Left renal pelvis (tissue), 4 donors: ENCODE results near the gene MGRN1. TPM values are rescaled to one million over a fixed set of nuclear protein-coding genes. Genes with fewer than 3 reads are reported as not detected.

Experiments used
- DNase-seq, 4 donors: peaks; one replicate each; pipeline ENCODE4 v3.0.0-alpha.2; 2013; ENCODE audit warnings: low read depth in 4 of 4, low spot score in 3 of 4
- polyA plus RNA-seq, 4 donors: library from polyadenylated mRNA; unstranded; fragments of 120-200 nt; gene quantifications; one replicate each; pipeline ENCODE4 v1.2.1, GENCODE V29; 2013; ENCODE audit not compliant: insufficient read length in 4 of 4

MGRN1 gene
- polyA plus RNA-seq, result 10 to 100 TPM; 38.7 to 70.3 (median 53.1) TPM

DNA sequence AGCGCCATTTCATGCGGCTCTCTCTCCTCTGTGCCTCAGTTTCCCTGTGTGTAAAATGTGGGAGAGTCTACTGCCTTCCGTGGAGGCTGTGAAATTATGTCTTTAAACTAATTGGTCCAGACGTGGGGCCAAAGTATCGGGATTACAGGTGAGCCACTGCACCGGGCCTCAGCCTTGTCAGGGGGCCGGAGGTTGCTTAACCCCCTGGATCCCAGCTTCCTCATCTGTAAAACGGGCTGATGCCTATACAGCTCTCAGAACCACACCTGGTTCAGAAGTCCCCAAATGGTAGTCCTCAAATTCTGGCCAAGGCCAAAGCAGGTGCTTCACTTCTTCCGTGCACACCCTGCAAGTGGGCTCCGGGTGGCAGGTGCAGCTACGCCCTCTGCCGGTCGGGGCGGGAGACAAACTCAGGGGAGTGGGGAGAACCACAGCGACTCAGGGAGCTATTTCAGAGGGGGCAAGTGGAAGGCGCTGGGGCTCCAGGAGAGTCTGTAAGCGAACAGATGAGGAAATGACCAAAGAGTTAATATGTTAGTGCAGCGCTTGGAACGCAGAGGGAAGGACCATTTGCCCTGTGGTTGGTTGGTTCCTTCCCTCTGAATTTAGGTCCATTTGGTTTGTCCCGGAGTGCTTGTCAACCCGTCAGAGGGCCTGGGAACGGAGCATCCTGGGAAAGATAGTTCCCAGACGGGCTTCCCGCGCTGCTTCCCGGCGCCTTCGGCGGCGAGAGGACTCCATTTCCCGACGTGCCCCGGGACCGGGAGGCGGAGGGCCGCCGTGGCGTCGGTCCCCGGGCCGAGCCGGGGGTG is at the start of gene MGRN1:
Gene MGRN1, plus strand, starts transcription at position 812 of the 812 bp plus-strand sequence. CDS start 135 bp downstream, outside the sequence.
- DNase-seq, result peak; percentile 93 to 98 (median 97)

DNA sequence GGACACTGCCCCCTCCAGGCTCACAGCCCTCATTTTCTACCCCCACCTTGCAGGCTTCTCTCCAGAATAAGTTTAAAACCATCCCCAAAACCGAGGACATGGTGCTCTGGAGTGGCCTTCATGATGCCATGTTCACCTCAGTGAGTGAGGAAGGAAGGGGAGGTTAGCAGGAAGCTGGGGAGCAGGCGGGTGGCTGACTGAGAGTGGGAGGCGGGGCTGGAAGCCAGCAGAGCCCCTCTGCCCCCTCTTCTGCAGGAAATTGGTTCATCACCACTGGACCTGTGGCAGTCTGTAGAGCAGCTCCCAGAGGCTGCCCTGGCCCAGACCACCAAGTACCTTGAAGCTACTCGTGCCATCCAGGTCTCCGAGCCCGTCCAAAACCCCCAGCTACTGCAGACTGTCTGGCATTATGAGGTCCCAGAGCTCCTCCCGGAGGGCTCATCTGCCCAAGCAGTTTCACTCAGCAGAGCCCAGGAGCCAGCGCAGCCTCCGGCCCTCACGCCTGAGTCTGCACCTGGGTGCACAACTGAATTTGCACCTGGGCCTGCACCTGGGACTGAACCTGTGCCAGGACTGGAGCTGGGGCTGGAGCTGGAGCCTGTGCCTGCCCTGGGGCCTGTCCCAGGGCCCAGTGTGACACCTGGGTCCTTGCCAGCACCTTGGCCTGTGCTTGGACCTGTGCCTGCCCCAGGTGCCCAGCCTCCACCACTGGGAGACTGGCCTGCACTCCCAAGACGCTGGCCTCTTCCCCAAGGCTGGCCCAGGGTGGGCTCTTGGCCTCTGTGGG is 49.5 kb upstream of the MGRN1 start:
- DNase-seq, result no peak

DNA sequence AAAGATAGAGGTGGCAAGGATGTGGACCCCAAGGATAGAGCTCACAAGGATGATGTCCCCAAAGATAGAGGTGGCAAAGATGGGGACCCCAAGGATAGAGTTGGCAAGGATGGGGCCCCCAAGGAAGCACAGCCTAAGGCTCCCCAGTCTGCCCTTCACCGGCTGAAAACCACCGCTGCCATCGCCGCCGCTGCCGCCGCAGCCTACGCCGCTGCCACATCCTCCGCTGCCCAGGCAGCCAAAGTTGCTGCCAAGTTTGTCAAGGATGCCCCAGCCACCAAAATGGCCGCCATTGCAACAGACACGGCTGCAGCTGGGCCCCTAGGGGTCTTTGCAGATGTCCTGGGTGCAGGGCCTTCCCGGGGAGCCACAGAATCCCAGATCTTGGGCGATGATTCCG is 48.6 kb upstream of the MGRN1 start:
- no peak for DNase-seq

DNA sequence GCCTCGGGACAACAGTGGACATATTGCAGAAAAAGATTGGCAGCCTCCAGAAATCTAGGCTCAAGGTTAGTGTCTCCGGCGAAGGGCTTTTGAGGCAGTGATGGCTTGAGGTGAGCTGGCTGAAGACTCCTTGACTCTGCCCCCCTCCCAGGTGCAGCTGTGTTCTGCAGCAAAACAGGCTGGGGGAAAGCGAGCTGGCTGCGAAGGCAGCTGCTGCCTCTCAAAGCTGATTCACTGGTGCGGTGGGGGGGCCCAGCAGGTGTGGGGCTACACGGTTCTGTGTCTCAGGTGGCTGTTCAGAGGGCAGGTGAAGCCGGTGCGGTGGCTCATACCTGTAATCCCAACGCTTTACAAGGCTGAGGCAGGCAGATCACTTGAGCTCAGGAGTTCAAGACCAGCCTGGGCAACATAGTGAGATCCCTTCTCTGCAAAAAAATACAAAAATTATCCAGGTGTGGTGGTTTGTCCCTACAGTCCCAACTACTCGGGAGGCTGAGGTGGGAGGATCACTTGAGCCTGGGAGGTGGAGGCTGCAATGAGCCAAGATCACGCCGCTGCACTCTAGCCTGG is 45.6 kb upstream of the MGRN1 start:
- DNase-seq, result no peak

DNA sequence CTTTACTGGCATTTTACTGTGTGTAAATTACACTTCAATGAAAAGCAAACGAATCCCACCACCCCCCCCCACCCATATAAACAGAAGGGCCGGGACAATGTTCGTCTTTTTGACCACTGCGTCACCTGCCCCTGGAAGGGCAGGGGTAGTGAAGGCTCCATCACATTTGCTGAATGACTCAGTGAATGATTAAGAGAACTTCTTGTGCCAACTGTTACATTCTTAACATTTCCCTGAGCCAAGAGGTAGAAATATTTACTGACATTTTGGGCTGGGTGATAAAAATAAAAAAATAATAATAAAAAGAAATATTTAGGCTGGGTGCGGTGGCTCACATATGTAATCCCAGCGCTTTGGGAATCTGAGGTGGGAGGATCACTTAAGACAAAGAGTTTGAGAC is 44.4 kb upstream of the MGRN1 start:
- no peak for DNase-seq

DNA sequence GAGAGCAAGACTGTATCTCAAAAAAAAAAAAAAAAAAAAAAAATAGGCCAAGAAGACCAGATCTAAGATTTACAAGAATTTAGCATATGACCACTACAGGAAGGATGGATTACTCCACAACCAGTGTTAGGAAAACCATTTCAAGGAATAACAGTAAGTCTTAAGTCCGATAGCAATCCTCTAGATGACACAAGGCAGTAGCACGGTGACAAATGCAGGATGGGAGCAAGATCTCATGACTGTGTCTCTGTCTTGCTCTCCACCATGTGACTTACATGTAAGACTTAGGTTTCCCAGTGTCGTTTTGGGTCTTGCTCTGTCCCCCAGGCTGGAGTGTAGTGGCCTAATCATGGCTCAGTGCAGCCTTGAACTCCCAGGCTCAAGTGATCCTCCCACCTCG is 40.7 kb upstream of the MGRN1 start:
- DNase-seq, result no peak

DNA sequence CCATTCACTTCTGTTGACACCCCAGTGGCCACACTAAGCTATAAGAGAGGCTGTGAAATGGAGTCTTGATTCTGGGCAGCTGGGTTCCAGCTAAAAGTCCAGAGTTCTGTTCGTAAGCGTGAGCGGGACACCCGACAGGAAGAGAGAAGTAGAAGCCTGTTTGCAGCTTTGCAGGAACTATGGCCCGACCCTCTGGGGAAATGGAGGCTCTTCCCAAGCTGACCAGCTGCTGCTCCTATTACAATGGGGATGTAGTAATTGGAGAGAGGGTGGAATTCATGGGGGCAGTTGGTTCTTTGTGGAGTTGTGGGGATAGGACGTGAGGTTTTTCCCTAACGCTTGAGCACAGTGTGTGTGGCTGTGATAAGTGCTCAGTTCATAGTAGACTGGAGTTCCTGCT is 38.3 kb upstream of the MGRN1 start:
- DNase-seq, result no peak

DNA sequence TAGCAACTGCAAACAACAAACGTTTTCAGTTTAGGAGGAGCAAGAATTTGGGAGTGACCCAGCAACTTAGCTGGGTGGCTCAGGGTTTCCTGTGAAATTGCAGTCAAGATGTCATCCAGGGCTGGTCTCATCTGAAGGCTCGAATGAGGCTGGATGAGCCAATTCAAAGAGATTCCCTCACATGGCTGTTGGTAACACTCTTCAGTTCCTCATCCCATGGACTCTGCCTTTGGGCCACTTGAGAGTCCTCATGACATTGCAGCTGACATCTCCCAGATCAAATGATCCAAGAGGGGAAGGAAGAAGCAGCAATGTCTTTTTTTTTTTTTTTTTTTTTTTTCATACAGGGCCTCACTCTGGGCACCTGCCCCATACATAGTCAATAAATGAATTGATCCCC is 36.2 kb upstream of the MGRN1 start:
- DNase-seq, result no peak

DNA sequence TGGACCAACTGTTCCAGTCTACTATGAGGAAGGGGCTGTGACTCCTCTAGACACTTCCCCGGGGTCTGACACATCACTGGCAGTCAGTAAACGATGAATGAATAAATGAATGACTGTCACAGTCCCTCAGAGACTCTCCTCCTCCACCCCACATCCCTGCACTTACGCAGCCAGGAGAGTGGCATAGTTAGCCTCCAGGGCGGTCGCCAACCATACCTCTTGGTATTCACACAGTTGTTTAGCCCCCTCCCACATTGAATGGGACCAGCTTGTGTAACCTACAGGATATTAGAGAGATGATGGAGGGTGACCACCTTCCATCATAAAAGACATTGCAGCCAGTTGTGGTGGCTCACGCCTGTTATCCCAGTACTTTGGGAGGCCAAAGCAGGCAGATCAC is 35.7 kb upstream of the MGRN1 start:
- no peak for DNase-seq

DNA sequence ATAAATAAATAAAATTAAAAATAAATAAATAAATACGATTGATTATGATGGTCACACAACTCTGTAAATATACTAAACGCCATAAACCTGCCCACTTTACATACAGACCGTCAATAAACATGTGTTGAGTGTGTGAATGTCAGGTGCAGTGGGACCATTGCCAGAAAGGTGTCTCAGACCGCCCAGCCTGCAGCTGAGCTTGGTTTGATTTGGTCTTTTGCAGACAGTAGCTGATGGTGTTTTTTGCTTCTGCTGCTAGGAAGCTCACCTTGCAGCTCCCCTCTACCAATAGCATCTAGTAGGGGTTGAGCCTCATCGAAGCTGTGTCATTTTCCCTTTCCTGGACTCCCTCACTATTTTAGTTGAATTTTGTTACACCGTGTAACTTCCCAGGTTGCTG is 33.4 kb upstream of the MGRN1 start:
- DNase-seq, result no peak

DNA sequence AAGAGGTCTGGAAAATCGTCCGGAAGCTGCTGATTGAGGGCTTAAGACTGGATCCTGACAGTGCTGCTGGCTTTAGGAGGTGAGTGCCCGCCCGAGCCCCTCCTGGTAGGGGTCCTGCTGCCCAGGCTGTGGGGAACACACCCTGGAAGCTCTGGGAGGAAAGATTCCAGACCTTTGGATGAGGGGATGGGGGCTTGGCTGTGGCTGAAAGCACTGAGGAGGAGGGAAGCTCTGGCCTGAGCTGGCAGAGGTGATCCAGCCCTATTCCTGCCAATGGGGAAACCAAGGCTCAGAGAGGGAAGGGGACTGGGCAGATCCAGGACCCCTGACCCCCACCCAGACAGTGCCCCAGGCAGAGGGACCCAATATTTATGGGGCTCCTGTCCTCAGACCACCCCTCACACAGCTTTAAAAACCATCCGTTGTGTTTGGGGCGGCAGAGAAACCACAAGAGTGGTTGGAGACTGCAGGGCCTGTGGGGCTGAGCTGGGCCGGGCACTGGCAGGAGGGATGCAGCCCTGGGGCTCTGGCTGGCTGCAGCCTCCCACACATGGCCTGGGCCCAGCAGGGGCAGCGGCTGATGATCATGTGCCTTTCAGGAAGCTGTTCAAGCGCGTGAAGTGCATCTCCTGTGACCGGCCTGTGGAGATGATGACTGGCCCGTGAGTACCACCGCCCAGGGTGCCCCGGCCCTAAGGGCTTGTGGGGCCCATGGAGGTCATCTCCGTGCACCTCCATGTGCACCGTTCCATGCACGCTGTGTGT is 32.7 kb upstream of the MGRN1 start:
- DNase-seq, result no peak

DNA sequence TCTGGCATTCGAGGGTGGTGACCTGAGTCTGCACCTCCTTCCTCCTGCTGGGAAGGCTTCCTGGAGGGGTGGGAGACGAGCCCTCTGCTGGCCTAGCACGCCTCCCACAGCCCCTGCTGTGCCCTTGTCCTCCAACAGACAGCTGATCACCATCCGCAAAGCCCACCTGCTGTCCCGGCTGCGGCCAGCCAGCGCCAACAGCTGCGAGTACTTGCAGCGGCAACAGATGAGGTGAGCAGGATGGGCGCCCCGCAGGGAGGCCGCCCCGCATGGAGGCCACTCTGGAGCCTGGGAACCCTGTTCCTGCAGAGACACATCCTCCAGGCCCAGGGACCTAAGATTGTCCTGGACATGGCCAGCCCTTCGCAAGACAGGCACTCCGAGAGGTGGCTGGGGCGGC is 31.5 kb upstream of the MGRN1 start:
- no peak for DNase-seq

DNA sequence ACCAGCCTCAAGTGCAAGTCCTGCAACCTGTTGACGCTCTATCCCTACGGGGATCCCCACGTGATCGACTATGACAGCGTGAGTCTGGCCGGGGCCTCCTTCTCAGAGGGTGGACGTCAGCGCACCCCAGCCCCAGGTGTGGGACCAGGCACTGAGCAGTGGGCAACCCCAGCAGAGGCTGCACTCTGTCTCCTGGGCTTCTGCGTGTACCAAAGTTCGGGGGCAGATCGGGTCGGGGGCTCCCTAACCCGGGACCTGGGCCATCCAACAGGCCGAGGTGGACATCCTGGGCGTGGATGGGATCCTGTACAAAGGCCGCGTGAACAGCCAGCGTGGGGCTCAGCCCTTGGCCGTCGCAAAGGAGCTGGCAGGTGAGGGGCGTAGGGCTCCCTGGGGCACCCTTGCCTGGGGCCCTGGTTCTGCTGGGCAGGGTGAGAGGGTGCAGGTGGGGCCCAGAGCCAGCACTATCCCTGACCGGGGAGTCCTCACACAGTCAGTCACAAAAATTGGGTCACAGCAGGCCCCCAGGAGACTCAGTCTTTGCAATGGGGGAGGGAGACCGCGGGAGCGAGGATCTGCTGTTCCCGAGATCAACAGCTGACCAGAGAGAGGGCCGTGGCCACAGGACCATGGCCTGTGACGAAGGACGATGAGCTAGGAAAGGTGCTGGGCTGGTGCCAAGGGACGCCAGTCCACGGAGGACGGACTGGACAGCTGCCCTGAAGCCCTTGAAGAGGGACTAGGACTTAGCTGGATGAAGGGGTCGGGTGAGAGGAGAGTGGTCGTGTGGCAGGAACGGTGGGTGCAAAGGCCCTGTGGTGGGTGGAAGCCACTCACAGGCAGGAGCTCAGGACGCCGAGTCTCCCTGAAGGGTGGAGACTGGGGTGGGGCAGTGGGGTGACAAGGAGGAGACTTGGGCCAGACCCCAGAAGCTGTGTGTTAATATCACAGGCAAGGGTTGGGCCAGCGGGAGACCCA is 29.9 kb upstream of the MGRN1 start:
- DNase-seq, result no peak

DNA sequence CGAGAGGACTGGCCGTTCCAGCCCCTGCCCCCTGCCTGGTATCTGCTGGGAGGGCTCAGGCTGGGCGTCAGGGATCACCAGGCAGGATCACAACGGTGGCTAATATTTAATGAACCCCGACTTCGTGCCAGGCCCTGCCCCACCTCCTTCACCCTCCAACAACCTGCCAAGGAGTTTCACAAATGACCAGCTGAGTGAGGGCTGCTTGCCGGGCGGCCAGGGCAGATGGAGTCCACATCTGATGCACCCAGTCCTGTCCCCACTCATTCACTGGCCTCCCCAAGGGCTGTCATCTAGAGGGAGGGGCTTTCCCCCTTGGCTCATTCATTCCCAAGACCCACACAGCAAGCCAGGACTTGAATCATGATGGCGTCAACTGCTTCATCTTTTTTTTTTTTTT is 27.5 kb upstream of the MGRN1 start:
- DNase-seq, result no peak

DNA sequence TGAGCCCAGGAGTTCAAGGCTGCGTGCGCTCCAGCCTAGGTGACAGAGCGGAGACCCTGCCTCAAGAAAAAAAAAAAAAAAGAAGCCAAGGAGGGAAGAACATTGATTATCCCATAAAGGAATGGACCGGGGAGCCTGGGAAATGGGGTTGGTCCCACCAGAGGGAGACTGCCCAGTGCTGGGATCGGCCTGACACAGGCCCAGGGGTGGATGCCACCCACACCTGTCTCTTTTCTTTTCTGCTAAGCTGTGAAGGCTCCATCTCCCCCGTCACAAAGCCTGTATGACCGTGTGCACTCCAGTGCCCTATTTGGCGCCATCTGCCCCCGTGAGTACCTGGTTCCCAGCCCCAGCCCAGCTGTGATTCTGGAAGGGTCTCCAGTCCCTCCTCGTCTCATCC is 25.6 kb upstream of the MGRN1 start:
- DNase-seq, result no peak

DNA sequence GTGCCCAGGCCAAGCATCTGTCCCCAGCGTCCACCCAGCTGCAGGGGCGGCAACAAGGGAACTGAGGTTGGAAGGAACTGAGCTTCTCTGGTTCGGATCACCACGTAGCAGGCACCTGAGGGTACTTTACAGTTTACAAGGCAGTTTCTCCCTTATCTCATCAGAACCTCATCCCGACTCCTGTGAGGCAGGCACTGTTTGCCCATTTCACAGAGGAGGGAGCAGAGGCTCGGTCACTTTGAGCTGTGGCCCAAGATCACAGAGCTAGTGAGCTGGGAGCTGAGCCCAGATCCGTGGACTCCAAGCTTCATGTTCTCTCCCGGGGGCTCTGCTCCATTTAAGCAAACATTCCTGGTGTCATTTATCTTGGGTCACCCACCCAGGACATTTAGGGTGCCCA is 25.1 kb upstream of the MGRN1 start:
- DNase-seq, result no peak

DNA sequence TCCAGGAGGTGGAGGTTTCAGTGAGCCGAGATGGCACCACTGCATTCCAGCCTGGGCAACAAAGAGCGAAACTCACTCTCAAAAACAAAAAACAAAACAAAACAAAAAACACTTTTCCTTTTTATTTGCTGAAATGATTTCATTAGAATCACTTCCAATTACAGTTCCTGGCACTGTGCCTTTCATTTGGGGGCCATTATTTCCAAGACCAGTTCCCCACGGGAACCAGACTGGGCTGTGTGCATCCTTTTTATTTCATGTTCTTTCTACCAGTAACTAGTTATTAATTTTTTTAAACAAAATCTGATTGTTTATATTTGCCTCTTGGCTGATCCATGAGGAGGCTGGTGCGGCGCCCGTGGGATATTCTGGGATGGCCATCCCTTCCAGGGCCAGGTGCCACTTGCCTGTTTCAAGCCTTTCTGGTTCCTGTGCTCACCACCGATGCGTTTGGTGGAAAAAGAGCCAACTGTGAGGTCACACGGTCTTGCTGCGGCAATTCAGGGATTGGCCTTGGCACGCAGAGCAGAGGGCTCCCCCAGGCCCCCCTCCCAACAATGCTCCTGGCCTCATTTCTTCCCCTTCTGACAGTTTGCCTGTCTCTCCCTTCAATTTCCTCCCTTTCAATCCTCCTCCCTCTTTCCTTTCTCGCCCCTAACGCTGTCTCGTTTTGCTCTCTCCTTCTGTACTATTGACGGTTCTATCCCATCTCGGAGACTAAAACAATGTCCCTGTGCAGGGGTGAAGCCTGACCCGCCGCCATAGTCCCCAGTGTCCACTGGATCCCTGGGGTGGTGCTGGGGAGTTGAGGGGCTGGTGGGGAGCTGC is 23.4 kb upstream of the MGRN1 start:
- no peak for DNase-seq

DNA sequence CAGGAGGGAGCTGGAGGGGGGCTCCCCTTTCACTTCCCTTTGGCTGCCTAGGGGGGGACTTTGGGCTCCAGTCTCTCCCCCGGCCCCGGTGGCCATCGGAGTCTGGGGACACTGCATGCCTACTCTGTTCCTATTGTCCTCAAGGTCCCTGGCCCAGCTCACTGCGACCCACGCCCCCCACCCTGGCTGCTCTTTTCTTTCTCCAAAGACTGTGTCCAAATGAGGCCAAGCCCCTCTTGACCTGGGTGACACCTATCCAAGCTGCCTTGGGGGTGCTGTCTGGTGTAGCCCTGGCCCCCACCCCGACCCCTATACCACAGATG is 22.8 kb upstream of the MGRN1 start:
- no peak for DNase-seq

DNA sequence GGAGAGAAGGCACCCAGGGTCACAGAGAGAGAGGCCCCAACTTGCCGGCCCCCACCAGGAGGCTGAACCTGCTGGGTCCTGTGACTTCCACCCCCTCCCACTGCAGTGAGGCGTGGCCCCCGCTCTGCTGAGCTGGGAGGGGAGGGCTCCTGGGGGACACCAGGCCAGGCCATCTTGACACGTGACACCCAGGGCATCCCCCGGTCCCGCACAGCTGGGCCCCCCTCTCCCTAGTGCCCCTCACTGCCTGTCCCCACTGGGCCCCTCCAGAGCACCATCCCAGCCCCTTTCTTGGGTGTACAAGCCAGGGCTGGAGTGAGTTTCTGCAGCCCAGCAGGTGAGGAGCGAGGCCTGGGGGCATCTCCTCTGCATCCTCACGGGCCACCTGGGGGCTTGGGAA is 22.3 kb upstream of the MGRN1 start:
- DNase-seq, result no peak
